GM18909 (cell line): ENCODE measurements around the gene TMEM184A.

ENCODE experiments used
- ATAC-seq: cut with Tn5 transposase; IDR thresholded peaks from one replicate; pipeline ENCODE4 v1.9.1; 2021; ENCODE audit warnings: mild to moderate bottlenecking; ENCODE audit not compliant: unreplicated experiment, poor library complexity

Gene TMEM184A

DNA sequence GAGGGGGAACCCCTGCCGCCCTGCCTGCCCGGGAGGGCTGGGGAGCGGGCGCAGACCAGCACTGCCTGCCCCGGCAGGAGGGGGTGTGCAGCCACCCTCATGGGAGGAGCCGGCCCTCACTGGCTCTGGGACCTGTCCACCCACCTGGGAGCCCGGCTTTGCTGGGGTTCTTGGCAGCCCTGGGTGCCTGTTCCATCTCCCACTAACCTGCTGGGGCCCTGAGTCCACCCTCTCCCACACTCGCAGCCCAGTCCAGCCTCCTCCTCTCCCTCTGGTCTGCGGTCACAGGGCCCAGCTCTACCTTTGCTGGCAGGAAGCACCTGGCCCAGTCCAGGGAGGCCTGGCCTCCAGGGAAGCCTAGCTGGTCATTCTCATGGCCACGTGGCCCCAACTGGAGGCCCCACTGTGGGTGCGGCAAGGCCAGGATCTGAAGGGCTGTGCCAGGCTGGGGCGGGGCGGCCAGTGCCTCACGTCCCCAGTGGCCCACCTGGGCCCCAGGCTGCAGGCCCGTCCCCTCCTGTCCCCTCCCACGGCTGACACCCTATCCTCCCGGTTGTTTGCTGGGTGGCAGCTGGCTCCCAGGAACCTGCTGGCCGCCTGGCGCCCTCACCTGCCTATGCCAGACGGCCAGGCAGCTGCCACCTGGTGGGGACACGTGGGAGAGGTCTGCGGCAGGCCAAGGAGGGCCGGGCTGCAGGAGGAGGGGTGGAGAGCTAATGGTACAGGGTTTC, at the start of gene TMEM184A:
Gene TMEM184A (minus strand): TSS at position 393 of the 731 bp plus-strand sequence. CDS start 721 bp downstream, outside the sequence.
- ATAC-seq, result no peak

DNA sequence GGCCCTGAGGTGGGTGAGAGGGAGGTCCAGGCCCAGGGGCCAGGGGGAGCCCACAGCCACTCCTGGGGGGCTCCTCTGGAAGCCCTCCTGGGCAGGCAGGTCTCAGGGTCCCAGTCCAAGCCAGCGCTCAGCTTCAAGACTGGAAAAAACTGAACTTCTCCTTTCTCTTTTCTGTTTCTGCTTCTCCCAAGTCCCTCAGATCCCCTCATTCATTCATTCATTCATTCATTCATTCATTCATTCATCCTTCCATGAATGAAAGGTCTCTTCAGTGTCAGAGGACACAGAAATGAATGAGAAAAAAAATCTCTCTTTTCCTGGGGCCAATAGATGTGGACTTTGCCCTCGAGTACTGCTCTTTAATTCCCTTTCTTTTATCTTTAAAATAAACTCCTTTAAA, 48.4 kb upstream of the TMEM184A start:
- no peak for ATAC-seq

DNA sequence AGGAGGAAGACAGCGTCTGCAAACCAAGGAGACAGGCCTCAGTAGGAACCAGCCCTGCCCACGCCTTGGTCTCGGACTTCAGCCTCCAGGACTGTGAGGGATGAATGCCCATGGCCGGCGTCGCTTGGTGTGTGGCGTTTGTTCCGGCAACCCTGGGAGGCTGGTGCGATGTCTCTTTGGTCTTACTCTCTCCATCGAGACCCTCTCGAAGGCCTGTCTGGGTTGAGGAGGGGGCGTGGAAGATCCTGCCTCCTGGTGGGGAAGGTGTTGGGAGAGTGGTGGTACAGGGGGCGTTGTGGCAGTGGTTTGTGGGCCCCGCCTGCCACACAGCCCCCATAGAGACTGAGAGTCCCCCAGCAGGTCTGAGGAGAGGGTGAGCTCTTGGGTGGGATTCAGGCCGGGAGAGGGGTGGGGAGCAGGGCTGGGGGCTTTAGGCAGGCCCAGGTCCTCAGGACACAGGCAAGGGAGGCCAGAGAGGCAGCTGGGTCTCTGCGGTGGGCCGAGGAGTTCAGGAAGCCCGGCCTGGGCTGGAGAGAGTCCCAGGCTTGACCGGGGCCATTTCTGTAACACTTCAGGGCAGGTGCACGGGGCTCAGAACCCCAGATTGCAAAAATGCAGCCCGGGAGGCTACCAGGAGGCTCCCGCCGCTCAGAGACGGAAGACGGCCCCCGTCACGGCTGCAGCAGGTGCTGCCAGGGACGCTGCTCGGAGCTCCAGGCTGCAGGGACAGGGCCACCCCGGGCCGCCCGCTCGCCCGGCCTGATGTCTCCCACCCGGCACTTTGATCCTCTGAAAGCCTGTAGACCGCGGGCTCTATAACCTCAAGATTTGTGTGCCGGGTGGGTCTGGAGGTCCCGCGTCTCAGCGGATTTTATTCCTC, 47.6 kb upstream of the TMEM184A start:
- ATAC-seq, result no peak

DNA sequence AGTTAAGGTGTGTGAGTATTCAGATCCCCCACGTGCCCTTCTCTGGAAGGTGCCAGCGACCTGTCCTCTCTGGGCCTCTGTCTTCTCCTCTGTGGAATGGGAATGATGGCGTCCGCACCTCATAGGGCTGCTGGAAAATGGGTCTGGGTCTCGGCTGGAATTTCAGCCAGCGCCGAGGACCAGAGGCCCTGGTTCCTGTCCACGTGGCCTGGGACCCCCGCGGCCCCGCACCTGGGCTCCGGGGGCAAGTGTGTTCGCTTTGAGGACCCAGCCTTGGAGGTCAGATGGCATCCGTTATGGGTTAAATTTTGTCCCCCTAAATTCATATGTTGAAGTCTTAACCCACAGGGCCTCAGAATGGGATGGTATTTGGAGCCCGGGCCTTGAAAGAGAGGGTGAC, 46.4 kb upstream of the TMEM184A start:
- ATAC-seq, result no peak

DNA sequence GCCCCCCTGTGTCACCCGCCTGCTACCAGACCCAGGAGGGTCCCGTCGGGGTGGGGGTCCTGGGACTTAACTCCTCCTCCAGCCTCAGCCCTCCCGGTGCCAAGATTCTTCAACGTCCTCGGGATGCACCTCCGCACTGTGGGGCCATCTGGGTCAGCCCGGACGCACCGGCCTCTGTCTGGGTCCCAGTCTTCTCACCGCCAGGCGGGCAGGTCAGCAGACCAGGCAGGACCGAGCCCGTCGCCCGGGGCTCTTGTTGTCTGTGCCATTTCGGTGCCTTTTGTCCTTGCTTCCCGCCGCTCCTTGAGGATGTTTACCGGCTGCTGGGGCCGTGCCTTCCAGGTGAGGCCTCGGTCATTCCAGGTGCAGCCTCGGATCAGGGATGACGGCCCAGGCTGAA, 46.0 kb upstream of the TMEM184A start:
- no peak for ATAC-seq

DNA sequence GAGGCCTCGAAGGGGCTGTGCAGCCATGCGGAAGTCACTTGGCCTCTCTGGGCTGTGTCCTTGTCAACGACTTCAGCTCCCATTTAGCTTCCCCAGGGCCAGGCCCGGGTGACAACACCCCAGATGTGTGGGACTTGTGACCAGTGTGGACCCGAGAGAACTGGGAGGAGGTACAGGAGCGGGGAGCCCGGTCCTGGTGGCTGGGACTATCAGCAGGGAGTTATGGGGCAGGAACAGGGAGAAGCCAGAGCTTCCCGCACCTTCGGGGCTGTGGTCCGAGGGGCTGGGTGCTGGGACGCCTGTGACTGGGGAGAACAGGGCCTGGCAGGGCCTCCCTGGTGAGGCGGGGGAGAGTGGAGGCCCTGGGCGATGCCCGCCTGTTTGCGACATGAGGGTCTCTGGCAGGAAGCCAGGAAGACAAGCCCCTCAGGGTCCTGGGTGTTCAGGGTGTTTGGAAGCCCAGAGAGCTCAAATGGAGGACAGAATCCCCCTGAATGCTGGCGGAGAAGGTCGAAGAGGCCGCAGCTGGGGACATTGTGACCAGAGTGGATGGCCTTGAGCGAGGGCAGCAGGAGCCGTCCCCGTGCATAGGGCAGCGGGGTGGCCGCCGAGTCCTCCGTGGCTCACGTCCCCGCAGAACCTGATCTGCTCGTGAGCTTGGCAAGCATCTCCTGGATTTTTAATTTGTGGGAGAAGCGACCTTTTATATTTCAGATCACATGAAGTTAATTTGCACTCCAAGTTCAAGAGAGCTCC, 43.8 kb upstream of the TMEM184A start:
- ATAC-seq, result no peak

DNA sequence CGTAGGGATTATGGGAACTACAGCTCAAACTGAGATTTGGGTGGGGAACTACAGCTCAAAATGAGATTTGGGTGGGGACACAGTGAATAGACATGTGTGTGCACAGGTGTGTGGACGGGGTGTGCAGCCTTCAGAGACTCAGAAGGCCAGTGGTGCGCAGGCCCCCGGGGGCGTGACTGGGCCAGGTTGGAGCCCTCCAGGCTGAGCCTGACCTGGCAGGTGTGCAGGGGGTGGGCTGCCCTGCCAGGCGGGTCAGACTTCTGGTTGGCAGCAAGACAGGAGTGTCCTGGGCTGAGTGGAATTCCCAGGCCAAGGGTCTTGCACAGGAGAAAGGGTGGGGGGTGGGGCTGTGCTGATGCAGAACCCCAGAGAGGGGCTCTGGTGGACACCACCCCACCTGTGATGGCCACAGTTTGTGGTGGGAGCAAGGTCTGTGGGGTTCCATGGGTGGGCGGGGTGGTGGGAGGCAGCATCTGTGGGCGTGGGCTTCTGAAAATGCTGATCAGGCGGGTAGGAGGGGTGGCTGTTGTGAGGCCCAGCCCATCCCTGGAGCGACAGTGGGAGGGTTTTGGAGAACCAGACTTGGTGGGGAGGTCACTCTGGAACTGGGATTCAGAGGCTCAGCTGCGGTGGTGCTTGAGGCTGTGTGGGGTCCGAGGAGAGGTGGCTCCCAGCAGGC, 43.1 kb upstream of the TMEM184A start:
- no peak for ATAC-seq

DNA sequence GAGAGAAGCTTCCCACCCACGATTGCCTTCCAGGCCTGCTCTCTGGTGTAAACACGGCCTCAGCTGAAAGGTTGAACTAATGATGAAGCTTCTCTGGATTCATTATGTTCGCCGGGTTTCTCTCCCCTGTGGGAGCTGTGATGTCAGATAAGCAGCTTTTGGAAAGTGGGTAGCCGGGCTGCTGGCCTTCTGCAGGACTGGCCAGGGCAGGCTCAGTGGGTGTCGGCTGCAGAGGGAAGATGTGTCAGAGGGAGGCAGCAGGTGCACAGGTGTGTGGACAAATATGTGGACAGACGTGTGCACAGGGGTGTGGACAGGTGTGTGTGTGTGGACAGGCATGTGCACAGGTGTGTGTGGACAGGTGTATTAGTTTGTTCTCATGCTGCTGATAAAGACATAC, 42.3 kb upstream of the TMEM184A start:
- ATAC-seq, result no peak

DNA sequence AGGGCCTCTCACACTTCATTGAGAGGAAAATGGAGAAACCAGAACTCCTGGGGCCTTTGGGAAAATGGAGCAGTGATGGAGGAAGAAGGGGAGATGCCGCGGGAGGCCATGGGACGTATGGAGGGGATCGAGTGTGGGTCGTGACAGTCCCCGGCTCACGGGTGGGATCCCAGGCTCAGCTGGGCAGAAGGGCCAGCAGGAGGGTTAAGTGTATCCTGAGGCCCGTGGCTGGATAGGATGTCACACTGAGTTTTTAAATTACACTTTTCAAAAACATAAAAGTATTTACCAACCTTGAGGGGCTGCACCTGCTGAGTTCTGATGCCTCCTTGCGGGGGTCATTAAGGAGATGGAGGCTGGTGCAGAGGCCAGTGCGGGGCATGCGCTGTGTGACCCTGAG, 41.8 kb upstream of the TMEM184A start:
- ATAC-seq, result no peak

DNA sequence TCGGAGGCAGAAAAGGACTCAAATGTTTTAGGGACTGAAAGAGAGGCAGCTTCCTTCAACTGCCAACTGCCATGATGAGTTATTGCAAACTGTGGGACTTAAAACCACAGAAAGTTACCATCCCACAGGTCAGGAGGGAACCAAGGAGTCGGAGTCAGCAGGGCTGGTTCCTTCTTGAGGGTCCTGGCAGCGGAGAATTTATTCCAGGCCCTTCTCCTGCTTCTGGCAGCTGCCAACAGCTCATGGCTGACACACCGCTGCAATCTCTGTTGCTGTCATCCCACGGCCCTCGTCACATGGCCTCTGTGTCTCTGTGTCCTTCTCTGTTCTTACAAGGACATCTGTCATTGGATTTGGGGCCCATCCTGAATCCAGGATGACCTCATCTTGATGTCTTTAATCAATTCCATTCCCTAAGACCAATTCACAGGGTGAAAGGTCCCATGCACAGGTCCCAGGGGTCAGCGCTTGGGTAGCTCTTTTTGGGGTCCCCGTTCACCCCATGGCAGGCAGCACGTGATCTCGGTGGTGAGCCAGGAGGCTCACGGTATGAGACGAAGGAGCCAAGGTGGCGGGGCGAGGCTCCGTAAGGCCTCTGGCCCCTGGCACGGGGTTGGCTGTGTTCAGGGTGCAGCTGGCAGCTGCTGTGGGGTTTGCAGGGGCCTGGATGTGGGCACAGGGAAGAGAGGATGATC, 41.2 kb upstream of the TMEM184A start:
- no peak for ATAC-seq

DNA sequence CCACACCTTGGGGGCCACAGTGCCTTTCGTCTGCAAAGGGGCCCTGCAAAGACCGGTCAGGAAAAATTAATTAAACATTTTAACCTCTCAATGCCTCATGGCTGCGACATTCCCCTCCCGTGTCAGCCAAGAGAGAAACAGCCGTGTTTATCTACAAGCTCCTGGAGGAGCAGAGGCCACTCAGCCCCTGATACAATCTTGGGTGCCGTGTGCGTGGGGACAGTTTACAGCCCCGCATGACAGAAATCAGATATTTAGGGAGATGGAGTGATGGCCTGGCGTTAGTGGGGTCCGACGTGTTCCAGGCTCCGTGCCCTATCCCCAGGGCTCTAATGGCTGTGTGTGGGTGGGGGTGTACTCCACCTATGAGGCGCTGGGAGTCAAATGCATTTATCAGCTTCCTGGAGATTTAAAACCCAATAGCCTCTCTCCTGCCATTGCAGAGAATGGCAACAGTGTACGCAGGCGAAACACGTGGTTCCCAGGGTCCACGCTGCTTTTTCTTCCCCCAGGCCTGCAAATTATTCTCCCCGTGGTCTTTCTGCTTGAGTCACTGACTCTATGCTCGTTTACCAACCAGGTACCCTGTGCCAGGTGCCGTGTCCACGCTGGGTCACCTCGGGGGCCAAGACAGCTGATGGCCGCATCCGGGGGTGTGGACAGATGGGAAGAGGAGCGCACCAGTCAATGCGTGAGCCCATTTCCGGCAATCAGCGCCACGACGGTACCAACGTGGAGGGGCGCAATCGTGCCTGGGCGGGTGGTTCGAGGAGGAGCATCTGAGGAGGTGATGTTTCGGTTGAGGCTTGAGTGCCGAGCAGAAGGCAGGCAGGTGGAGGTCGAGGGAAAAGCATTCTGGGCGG, 40.4 kb upstream of the TMEM184A start:
- ATAC-seq, result no peak

DNA sequence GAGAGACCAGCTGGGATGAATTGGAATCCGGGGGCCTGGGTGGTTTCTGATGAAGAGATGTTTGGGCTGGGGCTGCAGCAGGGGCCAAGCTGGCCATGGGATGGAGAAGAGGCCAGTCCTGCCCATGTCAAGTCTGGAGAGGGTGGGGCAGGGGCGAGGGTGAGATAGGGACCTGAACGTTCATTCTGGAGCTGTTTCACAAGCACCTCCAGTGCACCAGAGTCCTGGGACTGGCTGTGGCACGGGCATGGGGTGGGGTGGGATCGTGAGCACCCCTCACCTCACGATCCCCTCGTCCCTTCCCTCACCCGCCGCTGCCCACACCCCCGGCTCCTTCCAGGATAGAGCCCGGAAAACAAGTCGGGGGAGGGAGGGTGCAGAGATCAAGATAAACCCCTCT, 39.6 kb upstream of the TMEM184A start:
- no peak for ATAC-seq

DNA sequence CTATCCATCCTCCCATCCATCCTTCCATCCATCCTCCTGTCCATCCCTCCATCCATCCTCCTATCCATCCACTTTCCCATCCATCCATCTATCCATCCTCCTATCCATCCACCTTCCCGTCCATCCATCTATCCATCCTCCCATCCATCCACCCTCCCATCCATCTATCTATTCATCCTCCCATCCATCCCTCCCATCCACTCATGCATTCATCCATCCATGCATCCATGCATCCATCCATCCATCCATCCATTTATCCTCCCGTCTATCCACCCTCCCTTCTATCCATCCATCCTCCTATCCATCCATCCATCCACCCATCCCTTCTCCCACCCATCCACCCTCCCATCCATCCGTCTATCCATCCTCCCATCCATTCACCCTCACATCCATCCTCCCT, 39.0 kb upstream of the TMEM184A start:
- ATAC-seq, result no peak

DNA sequence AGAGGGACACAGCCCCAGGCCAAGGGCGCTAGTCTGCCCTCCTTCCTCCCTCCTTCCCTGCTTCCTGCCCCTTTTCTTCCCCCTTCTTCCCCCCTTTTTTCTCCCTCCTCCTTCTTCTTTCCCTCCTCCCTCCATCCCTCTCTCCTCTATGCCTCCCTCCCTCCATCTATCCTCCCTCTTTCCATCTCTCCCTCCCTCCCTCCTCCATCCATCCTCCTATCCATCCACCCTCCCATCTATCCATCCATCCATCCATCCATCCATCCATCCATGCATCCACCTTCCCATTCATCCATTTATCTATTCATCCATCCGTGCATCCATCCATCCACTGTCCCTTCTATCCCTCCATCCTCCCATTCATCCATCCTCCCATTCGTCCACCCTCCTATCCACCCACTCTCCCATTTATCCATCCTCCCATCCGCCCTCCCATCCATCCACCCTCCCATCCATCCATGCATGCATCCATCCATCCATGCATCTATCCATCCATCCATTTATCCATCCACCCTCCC, 38.0 kb upstream of the TMEM184A start:
- no peak for ATAC-seq

DNA sequence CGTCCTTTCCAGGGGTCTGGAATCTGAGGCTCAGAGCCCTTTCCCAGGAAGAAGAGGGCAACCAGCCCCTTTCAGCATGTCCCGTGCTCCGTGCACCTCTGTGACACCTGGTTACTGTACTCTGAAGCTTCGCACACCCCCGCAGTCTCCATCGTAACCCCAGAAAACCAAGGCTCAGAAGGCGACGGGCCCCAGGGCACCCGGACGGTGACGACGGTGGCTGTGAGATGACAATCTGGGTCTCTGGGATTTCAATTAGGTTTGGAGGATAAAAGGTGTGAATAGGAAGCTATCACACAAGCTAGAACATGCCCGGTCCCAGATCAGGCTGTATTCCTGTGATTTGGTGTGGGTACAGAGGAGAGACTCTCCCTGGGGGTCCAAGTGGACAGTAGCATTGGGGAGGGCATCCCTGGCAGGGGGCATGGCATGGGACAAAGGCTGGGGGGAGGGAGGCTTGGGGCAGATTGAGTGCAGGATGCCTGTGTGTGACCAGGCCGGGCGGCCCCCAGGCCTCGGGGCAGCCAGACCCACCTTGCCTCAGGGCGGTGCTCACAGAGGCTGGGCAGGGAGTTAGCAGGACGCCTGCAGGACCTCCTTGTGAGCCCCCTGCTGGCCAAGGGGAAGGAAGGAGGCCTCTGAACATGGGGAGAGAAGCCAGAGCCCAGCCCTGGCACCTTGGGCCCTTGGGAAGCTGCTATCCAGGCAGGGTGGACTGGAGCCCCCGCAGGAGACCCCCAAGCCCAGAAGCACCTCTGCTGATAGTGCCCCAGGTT, 37.3 kb upstream of the TMEM184A start:
- ATAC-seq, result no peak

DNA sequence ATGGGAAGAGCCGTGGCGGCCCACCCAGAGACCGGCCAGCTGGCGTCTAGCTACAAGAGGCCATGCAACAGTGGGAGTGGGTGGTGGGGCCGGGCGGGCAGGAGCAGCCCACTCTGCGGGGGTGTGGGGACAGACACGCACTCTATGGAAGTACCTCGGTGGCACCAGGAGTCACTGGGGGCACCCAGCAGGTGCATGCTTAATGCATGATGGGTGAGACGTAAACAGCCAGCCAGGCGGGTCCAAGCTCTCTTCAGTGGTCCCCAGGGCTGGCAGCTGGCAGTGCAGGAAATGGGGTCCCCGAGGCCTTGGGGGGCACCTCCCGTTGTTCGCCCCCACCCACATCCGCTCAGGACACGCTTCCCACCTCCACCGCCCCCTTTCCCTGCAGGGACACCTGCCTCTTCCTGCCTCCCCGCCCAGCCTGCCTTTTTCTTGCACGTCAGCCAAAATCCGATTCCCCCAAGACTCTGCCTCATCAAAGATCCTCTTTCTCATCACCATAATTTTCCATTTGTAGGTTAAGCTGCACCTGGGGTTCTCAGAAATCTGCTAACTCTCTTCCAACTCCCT, 36.4 kb upstream of the TMEM184A start:
- no peak for ATAC-seq

DNA sequence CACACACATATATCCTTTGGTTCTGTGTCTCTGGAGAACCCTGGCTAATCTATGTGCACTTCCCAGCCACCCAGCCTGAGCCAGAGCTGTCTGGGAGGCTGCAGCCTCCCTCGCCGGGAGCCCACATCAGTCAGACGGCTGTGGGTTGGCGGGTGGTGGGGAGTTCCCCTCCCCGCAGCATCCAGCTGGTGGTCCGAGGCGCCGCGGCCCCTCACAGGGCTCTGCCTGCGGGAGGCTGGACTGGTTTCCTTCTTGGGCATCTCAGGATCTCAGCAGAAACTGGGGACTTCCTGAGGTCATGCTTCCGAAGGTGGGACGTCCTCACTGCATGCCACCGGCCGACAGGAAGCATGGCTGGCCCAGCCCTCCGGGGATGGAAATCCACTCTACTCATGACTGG, 35.9 kb upstream of the TMEM184A start:
- no peak for ATAC-seq

DNA sequence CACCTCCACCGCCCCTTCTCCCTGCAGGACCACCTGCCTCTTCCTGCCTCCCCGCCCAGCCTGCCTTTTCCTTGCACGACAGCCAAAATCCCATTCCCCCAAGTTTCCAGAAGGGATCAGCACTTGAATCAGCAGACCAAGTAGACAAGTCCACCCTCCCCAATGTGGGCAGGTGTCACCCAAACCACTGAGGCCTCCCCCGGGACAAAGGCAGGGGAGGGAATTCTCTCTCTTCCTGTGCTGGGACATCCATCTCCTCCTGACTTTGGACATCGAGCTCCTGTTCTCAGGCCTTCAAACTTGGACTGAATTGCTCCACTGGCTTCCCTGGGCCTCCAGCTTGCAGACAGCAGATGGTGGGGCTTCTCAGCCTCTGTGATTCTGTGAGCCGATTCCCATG, 35.4 kb upstream of the TMEM184A start:
- no peak for ATAC-seq
